GM12875 (cell line): ENCODE data around the gene DHRS7B.
"Not testable (repeated sequence)": the region's sequence is repeated elsewhere in the genome, so short reads cannot be mapped to it uniquely, and the experiment has no call there.

Experiments used
- H3K4me3 ChIP-seq: one replicate; pipeline ENCODE4 v1.5.1; 2011; ENCODE audit warnings: low read depth, low read length, control low read depth
- CTCF ChIP-seq: IDR thresholded peaks from 2 replicates; pipeline ENCODE4 v1.5.1; 2011; ENCODE audit warnings: low read depth, mild to moderate bottlenecking, control low read depth, inconsistent platforms, low read length, moderate library complexity, borderline replicate concordance; ENCODE audit not compliant: insufficient read depth

The DHRS7B gene

GRCh38 chr17:21183468-21183867 lies 56.7 kb downstream of the DHRS7B start:
- no peak for TF ChIP-seq CTCF
- no peak overlapping the region for H3K4me3 ChIP-seq

GRCh38 chr17:21184570-21184969 lies 57.8 kb downstream of the DHRS7B start:
- no peak overlapping the region for H3K4me3 ChIP-seq
- no peak for TF ChIP-seq CTCF

- no peak overlapping the region for H3K4me3 ChIP-seq
- TF ChIP-seq CTCF, result no peak
Observed at GRCh38 chr17:21185061-21185460, 58.3 kb downstream of the DHRS7B start.

- TF ChIP-seq CTCF, result no peak
- H3K4me3 ChIP-seq, result no peak overlapping the region
Observed at GRCh38 chr17:21186399-21187187, 59.8 kb downstream of the DHRS7B start.

GRCh38 chr17:21189361-21189760 lies 62.6 kb downstream of the DHRS7B start:
- H3K4me3 ChIP-seq, result no peak overlapping the region
- no peak for TF ChIP-seq CTCF

- no peak for TF ChIP-seq CTCF
- no peak overlapping the region for H3K4me3 ChIP-seq
Observed at GRCh38 chr17:21190078-21190477, 63.3 kb downstream of the DHRS7B start.

GRCh38 chr17:21191698-21192097 lies 64.9 kb downstream of the DHRS7B start:
- H3K4me3 ChIP-seq, result no peak overlapping the region
- TF ChIP-seq CTCF, result no peak

- not testable (repeated sequence) for H3K4me3 ChIP-seq
Observed at GRCh38 chr17:21192414-21192813, 65.7 kb downstream of the DHRS7B start.
